ENCODE measurements around the gene MOK.

Gene MOK

GRCh38 chr14:102225386-102225785 is 79.6 kb downstream of the MOK start:
- H3K9me3 Mint-ChIP-seq = no peaks in the 10 kb centered on the region
- peaks cover 3% of the 10 kb centered on the region for H3K36me3 Mint-ChIP-seq (ENCODE audit: low read depth)
- no peaks in the 10 kb centered on the region for H3K4me1 Mint-ChIP-seq (ENCODE audit: low read depth)
- no peaks in the 10 kb centered on the region for H3K27me3 Mint-ChIP-seq (ENCODE audit: low read depth)
- H3K27ac Mint-ChIP-seq = no peak overlapping the region
- H3K4me3 Mint-ChIP-seq = no peak overlapping the region
- DNase-seq (ENCODE audit: low spot score) = no peak

GRCh38 chr14:102223682-102224081 is 81.3 kb downstream of the MOK start:
- Mint-ChIP-seq H3K4me1 (ENCODE audit: low read depth) (no peaks in the 10 kb centered on the region), H3K9me3 (no peaks in the 10 kb centered on the region), H3K27ac (no peak overlapping the region), H3K4me3 (no peak overlapping the region), H3K27me3 (ENCODE audit: low read depth) (no peaks in the 10 kb centered on the region), H3K36me3 (ENCODE audit: low read depth) (peaks cover 5% of the 10 kb centered on the region)
- no peak for DNase-seq (ENCODE audit: low spot score)

DNA sequence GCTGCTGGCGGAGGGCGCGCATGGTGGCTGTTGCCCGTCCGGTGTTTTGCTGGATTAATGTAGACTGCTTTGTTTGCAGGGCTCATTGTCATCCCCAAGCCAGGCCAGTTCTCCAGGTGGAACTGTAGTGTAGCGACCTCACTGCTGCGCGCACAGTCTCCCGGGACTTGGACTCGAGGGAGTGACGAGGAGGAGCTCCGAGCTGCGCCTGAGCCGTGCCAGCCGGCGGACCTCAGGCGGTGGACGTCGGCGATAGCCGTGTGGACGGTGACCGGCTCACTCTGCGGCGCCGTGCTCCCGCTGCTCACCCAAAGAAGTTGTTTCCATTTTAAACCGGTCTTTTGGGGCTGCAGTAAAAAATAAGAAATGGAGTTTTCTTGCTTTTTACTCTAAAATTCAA is 82.2 kb downstream of the MOK start:
- DNase-seq (ENCODE audit: low spot score) = no peak
- Mint-ChIP-seq H3K27ac (no peak overlapping the region), H3K4me1 (ENCODE audit: low read depth) (no peaks in the 10 kb centered on the region), H3K36me3 (ENCODE audit: low read depth) (peaks cover 5% of the 10 kb centered on the region), H3K27me3 (ENCODE audit: low read depth) (no peaks in the 10 kb centered on the region), H3K9me3 (no peaks in the 10 kb centered on the region), H3K4me3 (no peak overlapping the region)

- Mint-ChIP-seq H3K4me1 (ENCODE audit: low read depth) (no peaks in the 10 kb centered on the region), H3K9me3 (no peaks in the 10 kb centered on the region), H3K36me3 (ENCODE audit: low read depth) (peaks cover 5% of the 10 kb centered on the region), H3K4me3 (no peak overlapping the region), H3K27me3 (ENCODE audit: low read depth) (no peaks in the 10 kb centered on the region), H3K27ac (no peak overlapping the region)
- no peak for DNase-seq (ENCODE audit: low spot score)
These were observed 82.9 kb downstream of the MOK start for GRCh38 chr14:102222009-102222575.

- Mint-ChIP-seq H3K9me3 (no peaks in the 10 kb centered on the region), H3K27me3 (ENCODE audit: low read depth) (no peaks in the 10 kb centered on the region), H3K4me3 (no peak overlapping the region), H3K36me3 (ENCODE audit: low read depth) (peaks cover 5% of the 10 kb centered on the region), H3K4me1 (ENCODE audit: low read depth) (no peaks in the 10 kb centered on the region), H3K27ac (no peak overlapping the region)
- DNase-seq (ENCODE audit: low spot score) = no peak
These were observed 83.9 kb downstream of the MOK start for GRCh38 chr14:102221026-102221425.

DNA sequence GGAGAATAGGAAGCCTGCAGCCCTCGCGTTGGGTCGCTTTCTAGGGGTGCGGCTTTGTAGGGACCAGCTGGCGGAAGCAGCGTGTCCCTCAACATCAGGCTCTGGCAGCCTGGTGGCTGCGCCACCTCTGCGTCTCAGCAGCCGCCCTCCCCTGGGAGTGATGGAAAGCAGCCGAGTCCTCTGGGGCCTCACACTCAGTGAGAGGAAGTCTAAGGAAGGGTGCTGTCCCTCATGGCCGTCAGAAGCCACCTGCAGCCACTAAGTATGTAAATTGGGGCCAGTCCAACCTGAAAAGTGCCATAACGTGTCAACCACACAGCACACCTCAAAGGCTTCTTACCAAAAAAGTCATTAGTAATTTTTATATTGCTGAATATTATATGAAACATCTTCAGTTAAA is 84.9 kb downstream of the MOK start:
- DNase-seq (ENCODE audit: low spot score) = no peak
- H3K27ac Mint-ChIP-seq = no peak overlapping the region
- H3K9me3 Mint-ChIP-seq = no peaks in the 10 kb centered on the region
- no peaks in the 10 kb centered on the region for H3K4me1 Mint-ChIP-seq (ENCODE audit: low read depth)
- H3K27me3 Mint-ChIP-seq (ENCODE audit: low read depth) = no peaks in the 10 kb centered on the region
- H3K4me3 Mint-ChIP-seq = no peak overlapping the region
- H3K36me3 Mint-ChIP-seq (ENCODE audit: low read depth) = peaks cover 5% of the 10 kb centered on the region

DNA sequence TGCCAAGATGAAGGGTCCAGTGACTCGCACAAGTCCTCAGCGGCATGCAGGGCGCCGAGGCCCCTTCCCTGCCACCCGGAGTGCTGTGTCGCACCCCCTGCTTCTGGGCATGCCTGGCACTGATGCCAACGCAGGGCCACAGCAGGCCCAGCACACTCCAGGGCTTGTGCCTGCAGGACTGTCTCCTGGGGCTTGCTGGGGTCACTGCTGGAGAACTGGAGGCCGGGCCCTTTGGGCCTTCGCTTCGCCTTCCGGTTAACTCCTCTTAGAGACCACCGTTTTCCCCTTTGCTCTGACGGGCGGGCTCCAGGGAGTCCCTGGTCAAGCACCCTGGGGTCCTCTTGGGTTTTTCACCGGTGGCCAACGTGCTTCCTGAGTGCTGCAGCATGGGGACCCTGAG is 85.6 kb downstream of the MOK start:
- Mint-ChIP-seq H3K36me3 (ENCODE audit: low read depth) (peaks cover 5% of the 10 kb centered on the region), H3K27ac (no peak overlapping the region), H3K4me3 (no peak overlapping the region), H3K4me1 (ENCODE audit: low read depth) (no peaks in the 10 kb centered on the region), H3K27me3 (ENCODE audit: low read depth) (no peaks in the 10 kb centered on the region), H3K9me3 (no peaks in the 10 kb centered on the region)
- no peak for DNase-seq (ENCODE audit: low spot score)

DNA sequence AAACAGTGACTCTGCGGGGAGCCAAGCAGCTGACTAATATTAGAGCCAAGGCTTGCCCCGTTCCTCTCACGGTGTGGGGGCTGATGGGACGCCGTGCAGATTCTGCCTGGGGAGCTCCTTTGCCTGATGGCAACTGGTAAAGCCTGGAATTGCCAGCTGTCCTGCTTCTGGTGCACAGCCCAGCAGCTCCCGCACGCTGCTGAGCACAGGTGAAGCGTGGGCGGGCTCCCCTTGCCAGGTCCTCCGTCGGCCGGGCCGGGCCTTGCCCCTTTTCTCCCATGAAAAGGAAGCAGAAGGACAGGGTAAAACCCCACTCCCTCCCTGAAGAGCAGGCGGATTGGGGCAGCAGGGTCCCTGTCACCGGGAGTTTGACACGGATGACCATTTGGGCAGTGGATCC is 86.3 kb downstream of the MOK start:
- Mint-ChIP-seq H3K36me3 (ENCODE audit: low read depth) (peaks cover 4% of the 10 kb centered on the region), H3K4me1 (ENCODE audit: low read depth) (no peaks in the 10 kb centered on the region), H3K9me3 (no peaks in the 10 kb centered on the region), H3K27ac (no peak overlapping the region), H3K27me3 (ENCODE audit: low read depth) (no peaks in the 10 kb centered on the region), H3K4me3 (no peak overlapping the region)
- no peak for DNase-seq (ENCODE audit: low spot score)

GRCh38 chr14:102217987-102218421 is 87.0 kb downstream of the MOK start:
- Mint-ChIP-seq H3K36me3 (ENCODE audit: low read depth) (peaks cover 3% of the 10 kb centered on the region), H3K9me3 (no peaks in the 10 kb centered on the region), H3K27ac (no peak overlapping the region), H3K27me3 (ENCODE audit: low read depth) (no peaks in the 10 kb centered on the region), H3K4me1 (ENCODE audit: low read depth) (no peaks in the 10 kb centered on the region), H3K4me3 (no peak overlapping the region)
- no peak for DNase-seq (ENCODE audit: low spot score)

- Mint-ChIP-seq H3K27me3 (ENCODE audit: low read depth) (no peaks in the 10 kb centered on the region), H3K27ac (no peak overlapping the region), H3K4me1 (ENCODE audit: low read depth) (no peaks in the 10 kb centered on the region), H3K36me3 (ENCODE audit: low read depth) (peaks cover 3% of the 10 kb centered on the region), H3K4me3 (no peak overlapping the region), H3K9me3 (no peaks in the 10 kb centered on the region)
- DNase-seq (ENCODE audit: low spot score) = no peak
These were observed 87.6 kb downstream of the MOK start for GRCh38 chr14:102217399-102217798.

GRCh38 chr14:102215576-102216250 is 89.3 kb downstream of the MOK start:
- H3K9me3 Mint-ChIP-seq = no peaks in the 10 kb centered on the region
- H3K4me3 Mint-ChIP-seq = no peak overlapping the region
- H3K27me3 Mint-ChIP-seq (ENCODE audit: low read depth) = no peaks in the 10 kb centered on the region
- H3K27ac Mint-ChIP-seq = no peak overlapping the region
- H3K36me3 Mint-ChIP-seq (ENCODE audit: low read depth) = peaks cover 4% of the 10 kb centered on the region
- no peaks in the 10 kb centered on the region for H3K4me1 Mint-ChIP-seq (ENCODE audit: low read depth)
- no peak for DNase-seq (ENCODE audit: low spot score)

DNA sequence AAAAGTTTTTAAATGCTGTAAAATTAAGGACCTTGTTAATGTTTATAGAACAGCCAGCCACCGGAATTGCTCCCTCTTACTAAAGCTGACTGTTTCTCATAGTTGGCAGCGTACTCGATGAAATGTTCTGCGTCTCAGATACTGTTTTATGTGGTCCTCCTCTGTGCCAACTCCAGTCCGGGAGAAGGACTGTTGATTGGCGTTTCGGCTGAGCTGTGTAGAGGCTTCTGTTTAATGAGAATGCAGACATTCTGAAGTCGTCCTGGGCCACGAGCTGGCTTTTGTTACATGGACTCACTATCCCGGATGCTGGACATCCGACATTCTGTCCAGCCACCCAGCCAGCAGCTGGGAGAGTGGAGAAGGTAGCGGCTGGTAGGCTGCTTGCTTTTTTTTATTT is 89.9 kb downstream of the MOK start:
- DNase-seq (ENCODE audit: low spot score) = no peak
- H3K4me3 Mint-ChIP-seq = no peak overlapping the region
- no peaks in the 10 kb centered on the region for H3K9me3 Mint-ChIP-seq
- H3K36me3 Mint-ChIP-seq (ENCODE audit: low read depth) = peaks cover 6% of the 10 kb centered on the region
- no peaks in the 10 kb centered on the region for H3K27me3 Mint-ChIP-seq (ENCODE audit: low read depth)
- H3K27ac Mint-ChIP-seq = no peak overlapping the region
- no peaks in the 10 kb centered on the region for H3K4me1 Mint-ChIP-seq (ENCODE audit: low read depth)

- Mint-ChIP-seq H3K36me3 (ENCODE audit: low read depth) (peaks cover 5% of the 10 kb centered on the region), H3K9me3 (no peaks in the 10 kb centered on the region), H3K4me3 (no peak overlapping the region), H3K27me3 (ENCODE audit: low read depth) (no peaks in the 10 kb centered on the region), H3K27ac (no peak overlapping the region), H3K4me1 (ENCODE audit: low read depth) (no peaks in the 10 kb centered on the region)
- no peak for DNase-seq (ENCODE audit: low spot score)
These were observed 90.8 kb downstream of the MOK start for GRCh38 chr14:102213984-102214658.

- no peak for DNase-seq (ENCODE audit: low spot score)
- H3K4me3 Mint-ChIP-seq = no peak overlapping the region
- H3K36me3 Mint-ChIP-seq (ENCODE audit: low read depth) = peaks cover 6% of the 10 kb centered on the region
- no peaks in the 10 kb centered on the region for H3K27me3 Mint-ChIP-seq (ENCODE audit: low read depth)
- no peaks in the 10 kb centered on the region for H3K9me3 Mint-ChIP-seq
- H3K4me1 Mint-ChIP-seq (ENCODE audit: low read depth) = no peaks in the 10 kb centered on the region
- H3K27ac Mint-ChIP-seq = no peak overlapping the region
These were observed 91.5 kb downstream of the MOK start for GRCh38 chr14:102213470-102213869.
